Fibroblast of mammary gland (primary cell): Measurements from ENCODE around the gene IGF1R.

Source experiments
- DNase-seq: peaks from one replicate; pipeline ENCODE4 v3.0.0-alpha.2; 2010; ENCODE audit warnings: low read depth
- H3K4me3 ChIP-seq: 2 replicates; pipeline ENCODE4 v1.5.1; 2011; ENCODE audit warnings: low read depth, mild to moderate bottlenecking, low read length, moderate library complexity; ENCODE audit not compliant: control insufficient read depth
- TF ChIP-seq, protein P1 (sequence below): conservative IDR thresholded peaks from 2 replicates; pipeline ENCODE4 v1.5.1; 2011; ENCODE audit warnings: low read depth, low read length, inconsistent platforms; ENCODE audit not compliant: control insufficient read depth, insufficient read depth

IGF1R gene

DNA sequence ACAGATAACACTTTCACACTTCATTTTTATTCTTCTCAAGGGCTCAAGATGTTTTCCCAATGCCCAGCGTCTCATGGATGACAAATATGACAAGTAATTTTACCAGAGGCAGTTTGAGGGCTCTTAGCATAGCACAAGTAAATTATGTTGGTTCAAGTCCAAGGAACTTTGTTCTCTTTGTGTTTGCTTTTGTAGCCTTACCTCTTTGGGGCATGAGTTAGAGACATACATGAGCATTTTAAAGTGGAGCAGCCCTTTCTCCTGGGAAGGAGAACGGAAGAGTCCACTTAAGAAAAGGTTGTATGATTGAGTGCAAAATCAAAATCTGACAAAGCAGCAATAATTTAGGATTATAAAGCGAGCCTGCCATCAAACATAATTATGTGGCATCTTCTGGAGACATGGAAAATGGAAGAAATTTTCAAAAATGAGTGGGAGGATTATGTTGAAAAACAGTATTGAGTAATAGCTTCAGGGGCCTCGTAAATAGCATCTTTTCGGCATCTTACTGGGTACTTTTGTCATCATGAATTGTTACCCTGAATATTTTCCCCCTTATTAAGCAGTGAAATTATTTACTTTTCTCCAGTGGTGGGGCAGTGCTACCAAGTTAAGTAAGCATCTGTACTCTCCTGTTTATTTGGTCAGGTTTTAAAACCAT lies 293.4 kb downstream of the IGF1R start:
- DNase-seq: no peak
- TF ChIP-seq, protein P1, sequence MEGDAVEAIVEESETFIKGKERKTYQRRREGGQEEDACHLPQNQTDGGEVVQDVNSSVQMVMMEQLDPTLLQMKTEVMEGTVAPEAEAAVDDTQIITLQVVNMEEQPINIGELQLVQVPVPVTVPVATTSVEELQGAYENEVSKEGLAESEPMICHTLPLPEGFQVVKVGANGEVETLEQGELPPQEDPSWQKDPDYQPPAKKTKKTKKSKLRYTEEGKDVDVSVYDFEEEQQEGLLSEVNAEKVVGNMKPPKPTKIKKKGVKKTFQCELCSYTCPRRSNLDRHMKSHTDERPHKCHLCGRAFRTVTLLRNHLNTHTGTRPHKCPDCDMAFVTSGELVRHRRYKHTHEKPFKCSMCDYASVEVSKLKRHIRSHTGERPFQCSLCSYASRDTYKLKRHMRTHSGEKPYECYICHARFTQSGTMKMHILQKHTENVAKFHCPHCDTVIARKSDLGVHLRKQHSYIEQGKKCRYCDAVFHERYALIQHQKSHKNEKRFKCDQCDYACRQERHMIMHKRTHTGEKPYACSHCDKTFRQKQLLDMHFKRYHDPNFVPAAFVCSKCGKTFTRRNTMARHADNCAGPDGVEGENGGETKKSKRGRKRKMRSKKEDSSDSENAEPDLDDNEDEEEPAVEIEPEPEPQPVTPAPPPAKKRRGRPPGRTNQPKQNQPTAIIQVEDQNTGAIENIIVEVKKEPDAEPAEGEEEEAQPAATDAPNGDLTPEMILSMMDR: no peak
- H3K4me3 ChIP-seq: no peak overlapping the region

DNA sequence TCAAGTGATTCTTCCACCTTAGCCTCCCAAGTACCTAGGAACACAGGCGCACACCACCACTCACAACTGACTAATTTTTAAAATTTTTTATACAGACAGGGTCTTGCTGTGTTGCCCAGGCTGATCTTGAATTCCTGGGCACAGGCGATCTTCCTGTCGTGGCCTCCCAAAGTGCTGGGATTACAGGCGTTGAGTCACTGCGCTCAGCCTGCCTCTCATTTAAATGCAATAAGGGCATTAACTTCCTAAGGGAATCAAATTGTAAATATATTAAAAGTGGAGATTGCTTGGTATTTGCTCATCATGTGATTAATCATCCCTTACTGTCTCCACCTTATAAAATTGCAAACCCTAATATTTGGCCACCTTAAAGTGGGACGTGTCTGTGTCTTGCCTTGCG lies 294.1 kb downstream of the IGF1R start:
- DNase-seq: no peak
- TF ChIP-seq, protein P1: no peak
- no peak overlapping the region for H3K4me3 ChIP-seq

DNA sequence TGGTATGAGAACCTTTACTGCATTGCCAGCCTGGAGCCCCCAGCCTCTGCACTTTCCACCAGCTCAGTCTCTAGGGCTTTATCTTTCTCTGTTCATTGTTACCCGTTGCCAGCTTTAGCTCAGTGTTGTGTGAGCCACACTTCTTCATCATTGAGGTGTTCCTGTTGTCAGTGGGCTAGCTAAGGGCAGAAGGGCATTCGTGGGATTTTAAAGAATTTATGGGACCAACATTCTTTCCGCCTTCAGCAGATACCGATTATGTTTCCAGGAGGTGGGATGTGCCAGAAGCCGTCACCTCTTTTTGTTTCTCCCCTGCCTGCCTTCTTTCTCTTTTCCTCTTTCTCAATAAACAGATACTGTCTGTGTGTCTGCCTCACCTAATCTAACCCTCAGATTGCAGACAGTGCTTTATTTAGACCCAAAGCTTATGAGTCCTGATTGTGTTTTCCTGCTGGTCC lies 294.7 kb downstream of the IGF1R start:
- TF ChIP-seq, protein P1: no peak
- DNase-seq: no peak
- H3K4me3 ChIP-seq: no peak overlapping the region

DNA sequence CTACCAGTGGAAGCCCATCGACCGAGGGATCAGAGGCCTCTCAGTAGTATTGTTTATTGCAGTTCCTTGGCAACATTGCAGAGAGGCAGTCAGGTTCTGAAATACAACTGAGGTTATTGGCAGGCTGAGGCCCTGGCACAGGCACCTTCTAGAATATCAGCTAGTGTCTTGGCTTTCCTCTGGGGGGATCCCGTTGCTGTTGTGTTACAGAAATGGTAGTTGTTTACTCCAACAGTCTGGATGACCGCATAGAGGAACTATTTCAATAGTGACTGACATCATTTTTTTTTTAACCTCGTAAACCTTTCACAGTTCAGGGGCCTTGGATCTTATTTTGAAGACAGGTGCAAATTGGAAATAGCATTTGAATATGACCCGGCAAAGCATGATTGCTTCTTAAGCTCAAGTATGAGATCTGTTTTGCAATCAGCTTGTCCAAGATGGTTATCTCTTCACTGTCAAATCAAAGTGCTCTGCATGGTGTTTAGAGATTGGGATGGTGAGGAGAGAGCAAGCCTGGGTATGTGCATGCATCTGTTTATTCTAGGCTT lies 295.3 kb downstream of the IGF1R start:
- H3K4me3 ChIP-seq: no peak overlapping the region
- TF ChIP-seq, protein P1: no peak
- DNase-seq: peak; percentile 28

DNA sequence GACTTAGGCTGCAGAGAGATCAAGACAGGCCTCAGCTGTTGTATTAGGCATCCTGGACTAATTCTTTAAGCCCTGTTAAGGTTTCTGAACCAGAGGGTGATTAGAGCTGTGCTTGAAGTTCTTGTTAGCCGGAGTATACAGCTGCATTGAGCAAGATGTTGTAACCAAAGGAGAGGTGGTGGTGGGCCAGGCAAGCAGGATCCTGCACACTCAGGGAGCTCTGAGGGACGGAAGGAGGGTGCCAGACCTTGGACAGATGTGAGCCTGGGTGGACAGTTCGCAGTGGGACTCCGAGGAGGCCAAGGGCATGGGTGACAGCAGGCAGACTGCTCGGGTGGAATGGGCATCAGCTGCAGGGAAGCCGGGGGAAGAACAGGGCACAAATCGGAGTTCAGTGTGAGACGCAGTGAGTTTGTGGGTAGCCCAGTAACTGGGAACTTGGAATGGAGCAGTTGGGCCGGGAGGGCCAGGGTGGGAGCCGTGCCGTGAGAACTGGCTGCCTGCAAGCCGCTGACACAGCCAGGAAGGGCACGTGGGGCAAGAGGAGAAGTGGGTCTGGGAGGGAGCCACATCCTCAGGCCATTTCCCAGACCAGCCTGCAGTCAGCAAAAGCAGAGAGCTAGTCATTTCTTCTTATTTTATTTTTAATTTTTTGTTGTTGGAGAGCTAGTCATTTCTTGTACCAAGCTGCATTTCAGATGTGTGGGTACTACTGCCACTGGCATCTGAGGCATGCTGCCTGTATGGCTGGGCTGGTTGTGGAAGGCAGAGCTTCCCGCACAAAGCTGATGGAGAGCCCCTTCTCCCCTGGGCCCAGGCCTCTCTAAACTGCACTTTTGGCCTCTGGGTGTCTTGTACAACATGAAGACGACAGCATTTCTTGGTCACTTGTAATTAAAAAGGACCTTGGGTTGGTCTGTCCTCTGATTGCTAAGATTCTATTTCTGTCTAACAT lies 298.2 kb downstream of the IGF1R start:
- no peak overlapping the region for H3K4me3 ChIP-seq
- DNase-seq: peak; percentile 15
- TF ChIP-seq, protein P1: no peak

DNA sequence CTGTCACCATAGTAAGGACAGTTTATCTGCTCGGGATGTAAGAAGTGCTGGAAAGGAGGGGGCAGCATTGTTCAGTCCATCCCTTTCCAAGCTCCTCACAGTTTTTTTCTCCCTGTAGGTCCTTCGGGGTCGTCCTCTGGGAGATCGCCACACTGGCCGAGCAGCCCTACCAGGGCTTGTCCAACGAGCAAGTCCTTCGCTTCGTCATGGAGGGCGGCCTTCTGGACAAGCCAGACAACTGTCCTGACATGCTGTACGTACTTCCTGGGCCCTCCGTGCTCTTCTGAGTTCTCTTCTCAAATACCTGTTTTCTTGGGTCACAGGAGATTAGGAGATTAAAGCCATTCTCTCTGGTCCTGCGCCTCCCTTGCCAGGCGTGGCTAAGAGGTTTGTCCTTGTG lies 300.1 kb downstream of the IGF1R start:
- DNase-seq: no peak
- no peak overlapping the region for H3K4me3 ChIP-seq
- TF ChIP-seq, protein P1: no peak
